ENCODE data around the gene STAB2. TPM values are rescaled to one million over a fixed set of nuclear protein-coding genes. Genes with fewer than 3 reads are reported as not detected.

Gene STAB2
- total RNA-seq, 2 donors from 2014 or later: not detected

DNA sequence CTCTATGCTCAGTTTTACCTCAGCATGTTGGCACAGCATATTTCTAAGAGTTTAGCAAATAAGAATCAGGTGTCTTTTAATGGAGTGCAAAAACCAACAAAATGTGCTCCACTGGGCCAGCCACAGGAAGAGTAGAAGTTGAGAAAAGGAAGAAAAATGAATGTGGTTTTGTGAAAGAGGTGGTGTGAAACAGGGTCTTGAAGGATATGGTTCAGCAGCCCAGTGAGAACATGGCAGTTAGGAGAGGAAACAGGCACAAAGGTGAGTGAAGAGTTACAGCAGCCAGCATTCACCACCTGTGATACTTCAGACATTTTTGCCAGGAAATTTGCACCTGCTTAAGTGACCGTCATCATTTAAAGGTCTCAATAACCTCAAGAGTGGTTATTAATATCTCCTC lies 2.4 kb downstream of the STAB2 start:
- Mint-ChIP-seq H3K27me3 (ENCODE audit: insufficient read depth) (no peaks in the 10 kb centered on the region), H3K4me3 (no peak overlapping the region), H3K9me3 (no peaks in the 10 kb centered on the region), H3K36me3 (ENCODE audit: low read depth) (no peaks in the 10 kb centered on the region), H3K27ac (no peak overlapping the region), H3K4me1 (no peaks in the 10 kb centered on the region)
- H3K4me1 ChIP-seq (ENCODE audit: control insufficient read depth, insufficient read depth, low read length): no peaks in the 10 kb centered on the region
- H3K4me3 ChIP-seq (ENCODE audit: low read length): no peak overlapping the region
- no peak overlapping the region for H3K27ac ChIP-seq (ENCODE audit: low read depth, low read length)
- DNase-seq: no peak
- WGBS, 2 experiments (ENCODE audit: insufficient coverage in 1 of 2, insufficient read length in 1 of 2): 92 to 100% methylated on average over 1 of the region's 1 CpG
- H3K36me3 ChIP-seq (ENCODE audit: control insufficient read depth, insufficient read depth, low read length): no peaks in the 10 kb centered on the region
- H3K9ac ChIP-seq (ENCODE audit: extremely low read depth, low read length, poor library complexity, severe bottlenecking): no peak overlapping the region
- TF ChIP-seq, protein P1, sequence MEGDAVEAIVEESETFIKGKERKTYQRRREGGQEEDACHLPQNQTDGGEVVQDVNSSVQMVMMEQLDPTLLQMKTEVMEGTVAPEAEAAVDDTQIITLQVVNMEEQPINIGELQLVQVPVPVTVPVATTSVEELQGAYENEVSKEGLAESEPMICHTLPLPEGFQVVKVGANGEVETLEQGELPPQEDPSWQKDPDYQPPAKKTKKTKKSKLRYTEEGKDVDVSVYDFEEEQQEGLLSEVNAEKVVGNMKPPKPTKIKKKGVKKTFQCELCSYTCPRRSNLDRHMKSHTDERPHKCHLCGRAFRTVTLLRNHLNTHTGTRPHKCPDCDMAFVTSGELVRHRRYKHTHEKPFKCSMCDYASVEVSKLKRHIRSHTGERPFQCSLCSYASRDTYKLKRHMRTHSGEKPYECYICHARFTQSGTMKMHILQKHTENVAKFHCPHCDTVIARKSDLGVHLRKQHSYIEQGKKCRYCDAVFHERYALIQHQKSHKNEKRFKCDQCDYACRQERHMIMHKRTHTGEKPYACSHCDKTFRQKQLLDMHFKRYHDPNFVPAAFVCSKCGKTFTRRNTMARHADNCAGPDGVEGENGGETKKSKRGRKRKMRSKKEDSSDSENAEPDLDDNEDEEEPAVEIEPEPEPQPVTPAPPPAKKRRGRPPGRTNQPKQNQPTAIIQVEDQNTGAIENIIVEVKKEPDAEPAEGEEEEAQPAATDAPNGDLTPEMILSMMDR (conservative IDR thresholded peaks at IDR 0.05): no peak
- H3K9me3 ChIP-seq (ENCODE audit: control insufficient read depth, low read length): no peaks in the 10 kb centered on the region
- no peaks in the 10 kb centered on the region for H3K27me3 ChIP-seq (ENCODE audit: control insufficient read depth, insufficient read depth, low read length, poor library complexity, severe bottlenecking)

DNA sequence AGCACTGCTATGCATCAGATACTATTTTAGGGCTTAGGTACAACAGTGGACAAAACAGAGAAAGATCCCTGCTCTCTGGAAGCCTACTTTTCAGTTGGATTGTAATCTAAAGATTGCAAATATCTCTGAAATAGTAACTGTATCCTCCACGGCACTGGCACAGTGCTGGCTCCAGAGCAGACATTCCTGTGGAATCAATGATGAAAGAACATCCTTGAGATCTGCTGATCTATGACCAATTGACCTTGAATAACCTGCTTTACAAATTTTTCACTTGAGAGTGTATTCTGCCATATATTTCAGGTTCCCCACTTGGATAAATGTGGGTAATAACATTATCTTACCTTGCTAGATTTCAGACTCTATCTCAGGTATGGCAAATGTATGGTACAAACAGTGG lies 3.2 kb downstream of the STAB2 start:
- Mint-ChIP-seq H3K4me3 (no peak overlapping the region), H3K27me3 (ENCODE audit: insufficient read depth) (no peaks in the 10 kb centered on the region), H3K4me1 (no peaks in the 10 kb centered on the region), H3K36me3 (ENCODE audit: low read depth) (no peaks in the 10 kb centered on the region), H3K9me3 (no peaks in the 10 kb centered on the region), H3K27ac (no peak overlapping the region)
- Histone ChIP-seq H3K27me3 (ENCODE audit: control insufficient read depth, insufficient read depth, low read length, poor library complexity, severe bottlenecking) (no peaks in the 10 kb centered on the region), H3K4me1 (ENCODE audit: control insufficient read depth, insufficient read depth, low read length) (no peaks in the 10 kb centered on the region), H3K4me3 (ENCODE audit: low read length) (no peak overlapping the region), H3K9me3 (ENCODE audit: control insufficient read depth, low read length) (no peaks in the 10 kb centered on the region), H3K27ac (ENCODE audit: low read depth, low read length) (no peak overlapping the region), H3K36me3 (ENCODE audit: control insufficient read depth, insufficient read depth, low read length) (no peaks in the 10 kb centered on the region), H3K9ac (ENCODE audit: extremely low read depth, low read length, poor library complexity, severe bottlenecking) (no peak overlapping the region)
- DNase-seq: no peak
- TF ChIP-seq, protein P1 (conservative IDR thresholded peaks at IDR 0.05): no peak
- WGBS, 2 experiments (ENCODE audit: insufficient coverage in 1 of 2, insufficient read length in 1 of 2): 89 to 92% methylated on average over 1 of the region's 1 CpG

DNA sequence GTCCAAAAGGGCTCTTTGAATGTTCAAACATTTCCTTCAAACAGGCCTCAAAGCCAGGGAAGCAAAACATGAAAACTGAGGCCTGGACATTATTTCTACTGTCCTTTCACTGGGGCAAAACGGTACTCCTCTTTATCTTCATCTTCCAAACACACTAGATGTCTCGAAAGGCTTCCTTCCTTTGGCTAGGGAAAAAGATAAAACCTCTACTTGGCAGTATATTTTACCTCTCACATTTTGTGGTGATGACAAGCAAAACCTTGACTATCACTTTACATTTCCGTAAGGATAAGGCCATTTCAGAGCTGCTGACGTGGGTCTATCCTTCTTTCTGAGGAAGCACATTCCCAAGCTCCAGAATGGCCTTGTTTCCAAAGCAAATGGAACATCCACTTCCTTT lies 9.9 kb downstream of the STAB2 start:
- Mint-ChIP-seq H3K9me3 (no peaks in the 10 kb centered on the region), H3K27me3 (ENCODE audit: insufficient read depth) (peaks cover 3% of the 10 kb centered on the region), H3K4me1 (peaks cover 7% of the 10 kb centered on the region), H3K4me3 (no peak overlapping the region), H3K27ac (no peak overlapping the region), H3K36me3 (ENCODE audit: low read depth) (no peaks in the 10 kb centered on the region)
- no peaks in the 10 kb centered on the region for H3K27me3 ChIP-seq (ENCODE audit: control insufficient read depth, insufficient read depth, low read length, poor library complexity, severe bottlenecking)
- peaks cover 6% of the 10 kb centered on the region for H3K4me1 ChIP-seq (ENCODE audit: control insufficient read depth, insufficient read depth, low read length)
- TF ChIP-seq, protein P1 (conservative IDR thresholded peaks at IDR 0.05): no peak
- no peak overlapping the region for H3K9ac ChIP-seq (ENCODE audit: extremely low read depth, low read length, poor library complexity, severe bottlenecking)
- no peak overlapping the region for H3K27ac ChIP-seq (ENCODE audit: low read depth, low read length)
- H3K36me3 ChIP-seq (ENCODE audit: control insufficient read depth, insufficient read depth, low read length): no peaks in the 10 kb centered on the region
- WGBS, 2 experiments (ENCODE audit: insufficient coverage in 1 of 2, insufficient read length in 1 of 2): 95 to 99% methylated on average over 4 of the region's 4 CpGs
- no peaks in the 10 kb centered on the region for H3K9me3 ChIP-seq (ENCODE audit: control insufficient read depth, low read length)
- no peak for DNase-seq
- no peak overlapping the region for H3K4me3 ChIP-seq (ENCODE audit: low read length)

All from endodermal cell (in vitro differentiated cells).